NB4 (cell line): ENCODE results near the gene TCF12.
A peak's percentile ranks its signal among the peaks of the same experiment; 100 is the strongest.

Experiments
- DNase-seq: peaks from one replicate; pipeline ENCODE4 v3.0.0; 2010; ENCODE audit warnings: low read depth
- H3K4me3 ChIP-seq: one replicate; pipeline ENCODE4 v1.5.1; 2011; ENCODE audit warnings: mild to moderate bottlenecking, low read depth, low read length, moderate library complexity
- MYC ChIP-seq: IDR thresholded peaks from 2 replicates; pipeline ENCODE4 v1.6.1; 2011; ENCODE audit warnings: low read depth, low read length
- POLR2A ChIP-seq: IDR thresholded peaks from 2 replicates; pipeline ENCODE4 v1.6.1; 2011; ENCODE audit warnings: mild to moderate bottlenecking; ENCODE audit not compliant: insufficient read length; ENCODE audit errors: extremely low read depth
- TF ChIP-seq, protein P1 (sequence below): IDR thresholded peaks from one replicate; pipeline ENCODE4 v1.5.1; 2012; ENCODE audit warnings: low read depth, low read length
- TF ChIP-seq, protein P2 (sequence below): IDR thresholded peaks from 2 replicates; pipeline ENCODE4 v1.6.1; 2011; ENCODE audit warnings: low read depth, low read length

TCF12 gene

DNA sequence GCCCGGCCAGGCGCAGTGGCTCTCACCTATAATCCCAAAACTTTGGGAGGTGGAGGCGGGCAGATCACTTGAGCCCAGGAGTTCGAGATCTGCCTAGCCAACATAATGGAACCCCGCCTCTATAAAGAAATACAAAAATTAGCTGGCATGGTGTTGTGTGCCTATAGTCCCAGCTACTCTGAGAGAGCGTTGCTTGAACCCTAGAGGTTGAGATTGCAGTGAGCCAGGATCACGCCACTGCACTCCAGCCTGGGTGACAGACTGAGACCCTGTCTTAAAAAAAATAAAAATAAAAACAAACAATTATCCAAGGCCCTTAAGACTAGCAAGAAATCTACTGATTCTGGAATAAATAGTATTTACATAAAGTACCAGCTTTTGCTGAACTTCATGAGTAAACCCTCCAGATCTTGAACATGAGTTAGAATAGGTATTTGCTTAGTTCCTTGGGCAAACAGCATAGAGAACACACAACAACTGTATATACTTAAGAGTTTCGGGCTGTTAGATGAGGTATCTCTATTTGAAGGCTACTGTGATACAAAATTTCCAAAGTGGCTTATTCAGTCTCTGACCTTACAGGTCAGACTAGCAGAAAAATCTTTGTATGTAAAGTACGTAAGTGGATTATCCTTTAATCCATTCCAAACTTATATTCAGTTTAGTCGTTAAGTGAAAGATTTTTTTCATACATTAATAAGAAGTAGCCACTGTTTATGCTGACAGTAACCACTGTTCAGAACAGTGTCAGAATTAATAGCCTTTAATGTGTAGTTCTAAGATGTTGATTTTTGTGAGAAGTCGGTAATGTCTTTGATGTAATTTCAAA, 286.8 kb downstream of the TCF12 start:
- no peak for DNase-seq
- TF ChIP-seq, protein P1, sequence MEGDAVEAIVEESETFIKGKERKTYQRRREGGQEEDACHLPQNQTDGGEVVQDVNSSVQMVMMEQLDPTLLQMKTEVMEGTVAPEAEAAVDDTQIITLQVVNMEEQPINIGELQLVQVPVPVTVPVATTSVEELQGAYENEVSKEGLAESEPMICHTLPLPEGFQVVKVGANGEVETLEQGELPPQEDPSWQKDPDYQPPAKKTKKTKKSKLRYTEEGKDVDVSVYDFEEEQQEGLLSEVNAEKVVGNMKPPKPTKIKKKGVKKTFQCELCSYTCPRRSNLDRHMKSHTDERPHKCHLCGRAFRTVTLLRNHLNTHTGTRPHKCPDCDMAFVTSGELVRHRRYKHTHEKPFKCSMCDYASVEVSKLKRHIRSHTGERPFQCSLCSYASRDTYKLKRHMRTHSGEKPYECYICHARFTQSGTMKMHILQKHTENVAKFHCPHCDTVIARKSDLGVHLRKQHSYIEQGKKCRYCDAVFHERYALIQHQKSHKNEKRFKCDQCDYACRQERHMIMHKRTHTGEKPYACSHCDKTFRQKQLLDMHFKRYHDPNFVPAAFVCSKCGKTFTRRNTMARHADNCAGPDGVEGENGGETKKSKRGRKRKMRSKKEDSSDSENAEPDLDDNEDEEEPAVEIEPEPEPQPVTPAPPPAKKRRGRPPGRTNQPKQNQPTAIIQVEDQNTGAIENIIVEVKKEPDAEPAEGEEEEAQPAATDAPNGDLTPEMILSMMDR = no peak
- TF ChIP-seq POLR2A (no peak), MYC (no peak)
- TF ChIP-seq, protein P2, sequence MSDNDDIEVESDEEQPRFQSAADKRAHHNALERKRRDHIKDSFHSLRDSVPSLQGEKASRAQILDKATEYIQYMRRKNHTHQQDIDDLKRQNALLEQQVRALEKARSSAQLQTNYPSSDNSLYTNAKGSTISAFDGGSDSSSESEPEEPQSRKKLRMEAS = no peak
- H3K4me3 ChIP-seq = no peak overlapping the region

DNA sequence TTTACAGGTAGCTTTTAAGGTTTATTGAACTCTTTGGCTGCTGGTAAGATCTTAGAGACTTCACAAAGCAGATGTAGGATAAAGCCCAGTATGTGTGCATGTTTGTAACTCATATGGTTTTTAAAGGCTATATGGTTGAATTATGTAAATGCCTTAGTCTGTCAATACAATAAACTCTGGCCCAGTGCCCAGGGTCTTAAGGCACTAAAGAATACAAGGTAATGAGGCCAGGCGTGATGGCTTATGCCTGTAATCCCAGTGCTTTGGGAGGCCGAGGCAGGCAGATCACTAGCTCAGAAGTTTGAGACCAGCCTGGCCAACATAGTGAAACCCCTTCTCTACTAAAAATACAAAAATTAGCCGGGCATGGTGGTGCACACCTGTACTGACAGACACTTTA, 287.6 kb downstream of the TCF12 start:
- no peak for DNase-seq
- H3K4me3 ChIP-seq = no peak overlapping the region
- TF ChIP-seq, protein P1 = no peak
- TF ChIP-seq, protein P2 = no peak
- no peak for TF ChIP-seq MYC
- TF ChIP-seq POLR2A = no peak

DNA sequence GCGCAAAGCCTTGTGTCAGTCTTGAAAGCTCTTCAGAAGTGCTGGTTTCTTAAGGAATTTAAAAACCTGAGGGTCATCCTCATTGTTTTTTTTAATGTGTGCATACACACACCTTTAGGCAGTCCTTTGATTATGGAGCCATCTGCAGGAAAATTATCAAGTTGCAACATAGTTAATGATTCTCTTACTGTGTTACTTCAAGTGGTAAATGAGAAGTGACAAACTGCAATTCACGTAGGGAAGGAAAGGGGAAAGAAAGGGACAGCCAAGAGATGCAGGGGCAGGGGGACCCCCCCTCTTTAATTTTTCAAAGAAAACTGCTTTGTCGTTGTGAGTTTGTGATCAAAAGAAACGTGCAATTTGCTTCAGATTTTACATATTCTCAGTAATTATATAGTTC, 295.4 kb downstream of the TCF12 start:
- no peak overlapping the region for H3K4me3 ChIP-seq
- DNase-seq = peak; percentile 59
- TF ChIP-seq, protein P1 = no peak
- TF ChIP-seq POLR2A = no peak
- no peak for TF ChIP-seq MYC
- TF ChIP-seq, protein P2 = no peak

DNA sequence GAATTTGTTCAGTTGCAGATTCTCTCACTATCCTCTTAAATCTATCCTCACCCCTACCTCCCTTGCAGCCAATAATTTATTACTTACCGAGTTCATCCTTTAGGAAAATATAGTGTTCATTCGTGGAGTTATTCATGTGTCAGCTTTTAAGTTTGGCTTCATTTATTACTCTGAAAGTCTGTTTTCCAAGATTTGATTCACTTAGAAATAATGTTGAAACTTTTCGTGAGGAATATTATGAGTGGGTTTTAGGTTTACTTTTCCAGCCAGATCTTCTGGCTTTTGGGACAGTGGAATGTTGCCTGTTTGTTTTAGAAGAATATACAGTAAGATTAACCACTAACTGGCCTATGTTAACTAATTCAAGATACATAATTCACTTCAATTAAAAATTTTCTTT, 296.9 kb downstream of the TCF12 start:
- TF ChIP-seq, protein P2 = no peak
- TF ChIP-seq, protein P1 = no peak
- no peak for TF ChIP-seq MYC
- TF ChIP-seq POLR2A = no peak
- DNase-seq = no peak
- no peak overlapping the region for H3K4me3 ChIP-seq

DNA sequence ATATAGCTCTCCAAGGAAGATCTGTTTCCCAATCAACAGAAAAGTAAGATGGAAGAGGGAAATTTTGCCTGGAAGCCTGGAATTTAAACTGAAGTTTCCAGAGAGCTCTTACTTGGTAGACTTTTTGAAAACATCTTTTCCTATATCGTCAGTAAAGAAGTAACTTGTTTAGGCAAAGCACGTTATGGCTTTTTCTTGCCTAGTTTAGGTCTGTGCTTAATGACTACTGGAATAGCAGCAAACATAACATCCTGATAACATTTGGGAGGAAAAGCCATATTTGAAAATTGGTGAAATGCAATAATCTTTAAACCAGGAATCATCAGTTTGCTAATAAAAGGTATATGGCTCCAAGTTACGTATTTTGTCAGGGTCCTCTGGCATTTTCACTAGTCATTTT, 297.4 kb downstream of the TCF12 start:
- no peak overlapping the region for H3K4me3 ChIP-seq
- TF ChIP-seq, protein P1 = no peak
- TF ChIP-seq POLR2A = no peak
- TF ChIP-seq MYC = no peak
- TF ChIP-seq, protein P2 = no peak
- DNase-seq = no peak
